Chondrocyte (in vitro differentiated cells): ENCODE measurements around the gene OR2K2. TPM values are rescaled to one million over a fixed set of nuclear protein-coding genes. Genes with fewer than 3 reads are reported as not detected.
"Not testable (repeated sequence)": the region's sequence is repeated elsewhere in the genome, so short reads cannot be mapped to it uniquely, and the experiment has no call there.

Source experiments
- DNase-seq: peaks from one replicate; pipeline ENCODE4 v3.0.0; 2021; ENCODE audit warnings: mixed read lengths, low spot score
- H3K27ac Mint-ChIP-seq: one replicate; pipeline ENCODE4 v1.8.0; 2021; ENCODE audit warnings: mild to moderate bottlenecking, moderate library complexity, mixed read lengths; ENCODE audit not compliant: unreplicated experiment
- H3K27me3 Mint-ChIP-seq: 2 replicates; pipeline ENCODE4 v1.8.0; 2021; ENCODE audit warnings: low read depth, mixed read lengths
- H3K36me3 Mint-ChIP-seq: 2 replicates; pipeline ENCODE4 v1.8.0; 2021; ENCODE audit warnings: low read depth, mixed read lengths
- H3K4me1 Mint-ChIP-seq: 2 replicates; pipeline ENCODE4 v1.8.0; 2021; ENCODE audit warnings: low read depth, mild to moderate bottlenecking, mixed read lengths
- H3K4me3 Mint-ChIP-seq: one replicate; pipeline ENCODE4 v1.8.0; 2021; ENCODE audit warnings: mild to moderate bottlenecking, moderate library complexity, mixed read lengths; ENCODE audit not compliant: unreplicated experiment
- H3K9me3 Mint-ChIP-seq: 2 replicates; pipeline ENCODE4 v1.8.0; 2021; ENCODE audit warnings: low read depth, mixed read lengths
- total RNA-seq: library from RNA; stranded (reverse); gene quantifications from 3 replicates; pipeline ENCODE4 v1.2.1, GENCODE V29; 2021
- TF ChIP-seq, protein P1 (sequence below): fragments of 200-600 bp; sonication (generic); IDR thresholded peaks from 2 replicates; pipeline ENCODE4 v1.5.0; 2021; ENCODE audit warnings: antibody characterized with exemption, mild to moderate bottlenecking, moderate library complexity

Gene OR2K2
- total RNA-seq, 1 donor from 2014 or later = not detected

DNA sequence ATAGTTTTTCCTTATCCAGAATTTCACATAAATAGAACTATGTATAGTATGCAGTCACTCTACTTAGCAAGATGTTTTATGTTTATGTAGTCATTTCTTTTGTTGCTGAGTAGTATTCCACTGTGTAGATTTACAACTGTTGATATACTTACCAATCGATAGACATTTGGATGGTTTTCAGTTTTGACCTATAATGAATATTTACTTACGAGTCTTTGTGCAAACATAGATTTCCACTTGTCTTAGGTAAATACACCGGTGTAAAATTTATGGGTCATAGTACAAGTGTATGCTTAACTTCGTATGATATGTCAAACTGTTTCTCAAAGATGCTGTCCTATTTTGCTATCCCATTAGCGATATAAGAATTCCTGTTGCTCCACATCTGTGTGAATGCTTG, 19.7 kb upstream of the OR2K2 start:
- Mint-ChIP-seq H3K36me3 (no peaks in the 10 kb centered on the region), H3K9me3 (peaks cover 13% of the 10 kb centered on the region), H3K27me3 (no peaks in the 10 kb centered on the region), H3K27ac (no peak overlapping the region), H3K4me3 (no peak overlapping the region), H3K4me1 (peaks cover 4% of the 10 kb centered on the region)
- TF ChIP-seq, protein P1, sequence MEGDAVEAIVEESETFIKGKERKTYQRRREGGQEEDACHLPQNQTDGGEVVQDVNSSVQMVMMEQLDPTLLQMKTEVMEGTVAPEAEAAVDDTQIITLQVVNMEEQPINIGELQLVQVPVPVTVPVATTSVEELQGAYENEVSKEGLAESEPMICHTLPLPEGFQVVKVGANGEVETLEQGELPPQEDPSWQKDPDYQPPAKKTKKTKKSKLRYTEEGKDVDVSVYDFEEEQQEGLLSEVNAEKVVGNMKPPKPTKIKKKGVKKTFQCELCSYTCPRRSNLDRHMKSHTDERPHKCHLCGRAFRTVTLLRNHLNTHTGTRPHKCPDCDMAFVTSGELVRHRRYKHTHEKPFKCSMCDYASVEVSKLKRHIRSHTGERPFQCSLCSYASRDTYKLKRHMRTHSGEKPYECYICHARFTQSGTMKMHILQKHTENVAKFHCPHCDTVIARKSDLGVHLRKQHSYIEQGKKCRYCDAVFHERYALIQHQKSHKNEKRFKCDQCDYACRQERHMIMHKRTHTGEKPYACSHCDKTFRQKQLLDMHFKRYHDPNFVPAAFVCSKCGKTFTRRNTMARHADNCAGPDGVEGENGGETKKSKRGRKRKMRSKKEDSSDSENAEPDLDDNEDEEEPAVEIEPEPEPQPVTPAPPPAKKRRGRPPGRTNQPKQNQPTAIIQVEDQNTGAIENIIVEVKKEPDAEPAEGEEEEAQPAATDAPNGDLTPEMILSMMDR = no peak
- no peak for DNase-seq

DNA sequence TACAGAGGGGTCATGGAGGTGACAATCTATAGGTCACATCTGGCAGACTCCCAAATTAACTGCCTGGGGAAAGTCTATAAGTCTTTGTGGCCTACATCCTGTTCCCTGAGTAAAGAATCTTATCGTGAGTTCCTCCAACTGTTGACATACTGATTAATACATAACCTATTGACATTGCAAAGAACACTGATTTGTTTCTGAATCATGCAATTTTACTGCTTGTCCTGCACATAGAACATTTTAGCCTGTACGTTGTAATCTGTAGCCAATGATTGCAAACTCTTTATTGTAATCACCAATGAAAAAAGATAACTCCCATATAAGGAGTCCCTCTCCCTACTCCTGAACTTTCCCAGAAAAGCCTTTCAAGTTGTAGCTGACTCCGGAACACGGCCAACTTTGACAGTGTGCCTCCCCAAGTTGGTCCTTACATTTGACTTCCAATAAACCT, 18.8 kb upstream of the OR2K2 start:
- Mint-ChIP-seq H3K4me1 (peaks cover 4% of the 10 kb centered on the region), H3K36me3 (no peaks in the 10 kb centered on the region), H3K4me3 (no peak overlapping the region), H3K9me3 (peaks cover 11% of the 10 kb centered on the region), H3K27me3 (no peaks in the 10 kb centered on the region), H3K27ac (no peak overlapping the region)
- no peak for DNase-seq
- TF ChIP-seq, protein P1 = no peak

GRCh38 chr9:111334318-111334863, 4.4 kb upstream of the OR2K2 start:
- H3K4me3 Mint-ChIP-seq, H3K4me1 Mint-ChIP-seq, H3K36me3 Mint-ChIP-seq, H3K27me3 Mint-ChIP-seq, H3K27ac Mint-ChIP-seq, DNase-seq, H3K9me3 Mint-ChIP-seq: not testable (repeated sequence)

DNA sequence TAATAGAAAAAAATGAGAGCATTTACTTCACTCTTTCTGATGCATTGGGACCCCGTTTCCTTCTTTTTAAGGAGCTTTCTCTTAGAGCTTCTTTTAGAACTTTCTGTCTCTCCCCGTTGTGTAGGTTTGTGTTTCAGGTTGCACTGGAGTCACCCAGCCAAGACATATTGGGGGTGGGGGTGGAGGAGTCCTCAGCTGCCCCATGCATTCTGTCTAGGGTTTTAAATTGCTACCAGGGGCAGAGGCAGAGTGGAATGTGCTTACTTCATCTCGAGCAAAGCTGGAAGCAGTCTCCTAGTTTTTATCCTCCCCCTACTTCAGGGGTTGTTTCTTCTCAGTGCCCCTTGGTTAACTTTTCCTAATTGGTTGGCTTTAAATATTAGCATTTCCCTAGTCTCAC, 9.4 kb downstream of the OR2K2 start:
- H3K9me3 Mint-ChIP-seq = peaks cover 13% of the 10 kb centered on the region
- H3K4me1 Mint-ChIP-seq = no peaks in the 10 kb centered on the region
- H3K27me3 Mint-ChIP-seq = no peaks in the 10 kb centered on the region
- DNase-seq = no peak
- TF ChIP-seq, protein P1 = no peak
- H3K36me3 Mint-ChIP-seq = peaks cover 4% of the 10 kb centered on the region
- H3K4me3 Mint-ChIP-seq = no peak overlapping the region
- H3K27ac Mint-ChIP-seq = no peak overlapping the region

DNA sequence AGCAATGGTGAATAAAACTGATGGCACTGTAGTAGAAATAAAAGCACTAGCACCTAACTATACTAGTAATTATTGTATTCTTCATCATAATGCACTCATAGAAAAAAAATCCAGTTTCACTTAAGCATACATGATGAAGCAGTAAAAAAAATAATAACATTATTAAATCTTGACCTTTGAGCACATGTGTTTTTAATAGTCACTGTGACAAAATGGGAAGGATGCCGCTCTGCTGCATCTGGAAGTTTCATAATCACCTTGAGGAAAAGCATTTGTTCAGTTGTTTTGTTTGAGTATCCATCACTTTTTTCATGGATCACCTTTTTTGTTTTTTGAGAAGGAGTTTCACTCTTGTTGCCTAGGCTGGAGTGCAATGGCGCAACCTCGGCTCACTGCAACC, 13.2 kb downstream of the OR2K2 start:
- TF ChIP-seq, protein P1 = no peak
- no peak overlapping the region for H3K27ac Mint-ChIP-seq
- peaks cover 12% of the 10 kb centered on the region for H3K9me3 Mint-ChIP-seq
- no peaks in the 10 kb centered on the region for H3K4me1 Mint-ChIP-seq
- H3K4me3 Mint-ChIP-seq = no peak overlapping the region
- H3K36me3 Mint-ChIP-seq = peaks cover 2% of the 10 kb centered on the region
- H3K27me3 Mint-ChIP-seq = no peaks in the 10 kb centered on the region
- no peak for DNase-seq

- peaks cover 3% of the 10 kb centered on the region for H3K4me1 Mint-ChIP-seq
- no peaks in the 10 kb centered on the region for H3K36me3 Mint-ChIP-seq
- no peaks in the 10 kb centered on the region for H3K27me3 Mint-ChIP-seq
- H3K4me3 Mint-ChIP-seq = no peak overlapping the region
- H3K27ac Mint-ChIP-seq = no peak overlapping the region
- no peaks in the 10 kb centered on the region for H3K9me3 Mint-ChIP-seq
- TF ChIP-seq, protein P1 = no peak
- no peak for DNase-seq
Measured at GRCh38 chr9:111305914-111306313, 24.1 kb downstream of the OR2K2 start.

DNA sequence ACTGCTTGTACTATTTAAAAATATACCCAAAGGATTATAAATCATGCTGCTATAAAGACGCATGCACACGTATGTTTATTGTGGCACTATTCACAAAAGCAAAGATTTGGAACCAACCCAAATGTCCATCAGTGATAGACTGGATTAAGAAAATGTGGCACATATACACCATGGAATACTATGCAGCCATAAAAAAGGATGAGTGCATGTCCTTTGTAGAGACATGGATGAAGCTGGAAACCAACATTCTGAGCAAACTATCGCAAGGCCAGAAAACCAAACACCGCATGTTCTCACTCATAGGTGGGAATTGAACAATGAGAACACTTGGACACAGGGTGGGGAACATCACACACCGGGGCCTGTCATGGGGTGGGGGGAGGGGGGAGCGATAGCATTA, 26.0 kb downstream of the OR2K2 start:
- not testable (repeated sequence) for H3K27ac Mint-ChIP-seq, H3K36me3 Mint-ChIP-seq, H3K27me3 Mint-ChIP-seq, DNase-seq, H3K4me1 Mint-ChIP-seq, H3K9me3 Mint-ChIP-seq, H3K4me3 Mint-ChIP-seq
